Measurements from ENCODE around the gene SORCS2.

GRCh38 chr4:7338059-7338452 lies 145.7 kb downstream of the SORCS2 start:
- TF ChIP-seq POLR2A (IDR thresholded peaks at IDR 0.05) (no peak), CTCF (IDR thresholded peaks at IDR 0.05) (no peak)

Data from right lobe of liver (tissue), 4 donors.